OCI-LY1 (cell line): ENCODE measurements around the gene DCBLD2.

Experiments
- CTCF ChIP-seq: fragments of 200-600 bp; sonication (generic), shearing (Covaris generic); IDR thresholded peaks from 2 replicates; pipeline ENCODE4 v1.5.1; 2017; ENCODE audit warnings: mild to moderate bottlenecking, antibody characterized with exemption, low read length, moderate library complexity, mixed read lengths
- EZH2 ChIP-seq: fragments of 200-600 bp; sonication (generic), shearing (Covaris generic); IDR thresholded peaks from 2 replicates; pipeline ENCODE4 v1.8.0; 2017; ENCODE audit warnings: borderline replicate concordance, mixed run types, mild to moderate bottlenecking, antibody characterized with exemption, low read length, moderate library complexity, mixed read lengths

GRCh38 chr3:98945666-98946065 is 44.2 kb upstream of the DCBLD2 start:
- TF ChIP-seq CTCF (no peak), EZH2 (no peak)
